ENCODE measurements around the gene C1orf50.
"Not testable (repeated sequence)": the region's sequence is repeated elsewhere in the genome, so short reads cannot be mapped to it uniquely, and the experiment has no call there.

The C1orf50 gene

GRCh38 chr1:42739753-42740700 is 27.0 kb upstream of the C1orf50 start, which contains the start of gene CLDN19:
Gene CLDN19, minus strand, starts transcription at chr1:42740236. Its CDS starts 173 bp downstream, at chr1:42740063.
- no peak for DNase-seq

GRCh38 chr1:42740851-42741580 is 26.0 kb upstream of the C1orf50 start:
- DNase-seq, result peak in 9 of 51 donors; percentile 5 to 44 (median 23)

DNA sequence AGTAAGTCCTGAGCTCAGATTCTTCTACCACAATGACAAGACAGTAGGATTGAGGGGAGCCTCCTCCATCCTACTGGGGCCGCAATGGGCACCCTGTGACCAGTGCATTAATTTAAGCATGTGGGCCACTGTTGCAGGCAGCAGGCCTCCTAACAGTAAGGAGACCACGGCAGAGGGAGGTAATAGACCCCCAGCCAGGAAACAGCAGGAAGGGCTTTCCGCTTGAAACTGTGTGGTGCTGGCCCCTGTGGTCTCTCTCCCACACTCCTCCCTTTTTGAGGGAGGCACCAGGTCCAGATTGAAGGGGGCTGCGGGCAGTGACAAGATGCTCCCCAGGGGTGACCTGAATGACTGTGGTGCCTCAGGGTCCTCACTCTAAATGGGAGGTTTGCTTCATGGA is 25.3 kb upstream of the C1orf50 start:
- DNase-seq, result no peak

DNA sequence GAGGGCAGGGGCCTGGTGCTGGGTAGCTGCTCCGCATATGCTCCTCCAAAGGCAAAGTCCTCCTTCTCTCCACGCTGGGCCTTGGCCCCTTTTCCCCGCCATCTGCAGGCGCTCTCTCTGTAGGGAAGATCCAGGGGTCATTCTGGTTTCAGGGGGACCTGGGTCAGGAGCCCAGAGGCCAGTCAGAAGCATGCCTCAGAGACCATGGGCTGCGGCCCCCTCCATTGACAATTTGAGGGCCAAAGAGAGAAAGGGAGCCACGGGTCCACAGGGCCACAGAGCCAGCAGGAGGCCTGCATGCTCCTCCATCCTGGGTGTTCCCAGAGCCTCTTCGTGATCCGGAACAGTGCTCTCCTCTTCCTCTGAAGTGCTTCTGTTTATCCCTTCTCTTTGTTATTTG is 24.9 kb upstream of the C1orf50 start:
- DNase-seq, result no peak

DNA sequence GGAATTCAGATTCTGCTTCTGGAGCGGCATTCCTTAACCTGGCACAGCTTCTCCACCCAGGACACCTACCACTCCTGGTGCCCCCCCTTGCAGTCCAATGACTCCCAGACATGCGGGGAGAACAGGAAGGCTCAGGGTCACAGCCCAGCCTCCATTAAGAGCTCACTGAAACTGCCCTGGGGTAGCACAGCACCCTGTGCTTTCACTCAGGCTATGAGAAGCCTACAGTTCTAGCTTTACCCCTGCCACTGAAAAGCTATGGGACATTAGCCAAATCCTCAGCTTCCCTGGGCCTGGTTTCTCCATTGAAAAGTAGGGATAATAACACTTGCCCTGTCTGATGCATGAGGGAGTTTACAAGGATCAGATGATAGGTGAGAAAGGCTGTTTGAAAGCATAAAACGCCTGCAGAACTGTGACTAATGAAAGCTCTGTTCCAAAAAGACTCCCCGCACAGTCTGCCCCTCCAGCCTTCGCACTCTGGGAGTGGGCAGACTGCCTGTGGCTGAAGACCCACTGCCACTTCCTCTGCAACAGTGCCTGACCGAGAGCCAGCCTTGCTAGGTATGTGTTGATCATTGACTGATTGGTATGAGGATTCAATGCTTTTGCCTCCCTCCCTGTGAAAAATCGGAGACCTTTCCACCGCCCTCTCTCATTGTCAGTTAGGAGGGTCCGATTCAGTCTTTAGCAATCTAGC is 24.3 kb upstream of the C1orf50 start:
- no peak for DNase-seq

- no peak for DNase-seq
These were observed 23.5 kb upstream of the C1orf50 start for GRCh38 chr1:42743317-42744147.

GRCh38 chr1:42744148-42744413 is 23.0 kb upstream of the C1orf50 start:
- DNase-seq, result no peak

- no peak for DNase-seq
These were observed 21.2 kb upstream of the C1orf50 start for GRCh38 chr1:42745851-42746250.

GRCh38 chr1:42746436-42747105 is 20.5 kb upstream of the C1orf50 start:
- DNase-seq, result no peak

DNA sequence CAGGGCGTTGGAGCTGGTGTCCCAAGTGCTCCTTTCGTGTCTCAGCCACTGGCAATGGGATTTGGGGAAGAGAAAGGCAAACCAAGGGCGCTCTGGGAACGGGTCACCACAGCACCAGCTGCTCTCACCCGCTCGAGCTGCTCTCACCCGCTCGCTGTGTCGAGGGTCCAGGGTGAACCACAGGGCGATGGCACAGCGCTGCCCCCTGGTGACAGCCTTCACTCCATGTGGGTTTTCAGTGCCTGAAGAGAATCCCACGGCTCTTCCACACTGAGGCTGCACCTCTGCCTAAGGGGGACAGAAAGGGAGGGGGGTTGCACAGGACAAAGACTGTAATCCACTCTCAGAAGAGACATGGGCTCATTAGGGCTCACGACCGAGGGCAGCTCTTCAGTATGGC is 19.9 kb upstream of the C1orf50 start:
- DNase-seq, result peak in 25 of 51 donors; percentile 5 to 65 (median 22)

- no peak for DNase-seq
These were observed 19.0 kb upstream of the C1orf50 start for GRCh38 chr1:42748021-42748420.

GRCh38 chr1:42748461-42749410 is 18.3 kb upstream of the C1orf50 start:
- DNase-seq, result no peak

GRCh38 chr1:42750041-42750440 is 17.0 kb upstream of the C1orf50 start:
- DNase-seq, result no peak

GRCh38 chr1:42751511-42752070 is 15.5 kb upstream of the C1orf50 start:
- DNase-seq, result not testable (repeated sequence)

DNA sequence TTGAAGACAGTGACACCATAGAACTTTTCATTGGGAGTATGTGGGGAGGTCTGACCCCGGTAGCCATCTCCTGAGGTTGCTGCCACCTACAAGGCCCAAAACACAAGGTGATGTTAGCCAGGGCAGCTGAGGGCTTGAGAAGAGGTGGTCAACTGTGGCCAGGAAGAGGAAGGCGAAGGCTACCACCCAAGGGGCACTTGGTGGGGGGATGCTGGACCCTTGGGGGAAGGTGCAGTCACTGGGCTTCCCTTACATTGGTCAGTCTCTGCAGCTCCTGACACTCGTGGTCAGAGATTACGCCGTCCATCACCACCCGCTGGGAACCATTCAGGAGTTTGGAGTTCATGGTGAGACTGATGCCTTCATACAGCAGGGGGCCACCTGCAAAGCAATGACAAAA is 14.8 kb upstream of the C1orf50 start:
- DNase-seq, result no peak

DNA sequence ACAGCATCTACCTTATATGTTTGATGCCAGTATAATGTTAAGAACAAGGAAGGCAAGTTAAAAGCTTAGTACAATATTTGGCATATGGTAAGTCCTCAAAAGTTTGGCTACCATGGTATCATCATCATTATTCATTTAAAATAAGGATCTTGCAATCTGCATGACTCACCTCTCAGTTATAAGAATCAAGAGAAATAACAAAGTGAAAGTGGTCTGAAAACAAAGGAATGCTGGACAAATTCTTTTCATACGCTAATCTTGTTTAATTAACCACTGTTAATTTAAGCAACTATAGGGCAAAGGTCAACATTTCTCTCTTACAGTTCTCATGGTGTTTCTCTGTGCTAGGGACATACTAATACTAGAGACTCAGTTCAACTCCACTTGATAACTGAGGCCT is 14.0 kb upstream of the C1orf50 start:
- DNase-seq, result no peak

DNA sequence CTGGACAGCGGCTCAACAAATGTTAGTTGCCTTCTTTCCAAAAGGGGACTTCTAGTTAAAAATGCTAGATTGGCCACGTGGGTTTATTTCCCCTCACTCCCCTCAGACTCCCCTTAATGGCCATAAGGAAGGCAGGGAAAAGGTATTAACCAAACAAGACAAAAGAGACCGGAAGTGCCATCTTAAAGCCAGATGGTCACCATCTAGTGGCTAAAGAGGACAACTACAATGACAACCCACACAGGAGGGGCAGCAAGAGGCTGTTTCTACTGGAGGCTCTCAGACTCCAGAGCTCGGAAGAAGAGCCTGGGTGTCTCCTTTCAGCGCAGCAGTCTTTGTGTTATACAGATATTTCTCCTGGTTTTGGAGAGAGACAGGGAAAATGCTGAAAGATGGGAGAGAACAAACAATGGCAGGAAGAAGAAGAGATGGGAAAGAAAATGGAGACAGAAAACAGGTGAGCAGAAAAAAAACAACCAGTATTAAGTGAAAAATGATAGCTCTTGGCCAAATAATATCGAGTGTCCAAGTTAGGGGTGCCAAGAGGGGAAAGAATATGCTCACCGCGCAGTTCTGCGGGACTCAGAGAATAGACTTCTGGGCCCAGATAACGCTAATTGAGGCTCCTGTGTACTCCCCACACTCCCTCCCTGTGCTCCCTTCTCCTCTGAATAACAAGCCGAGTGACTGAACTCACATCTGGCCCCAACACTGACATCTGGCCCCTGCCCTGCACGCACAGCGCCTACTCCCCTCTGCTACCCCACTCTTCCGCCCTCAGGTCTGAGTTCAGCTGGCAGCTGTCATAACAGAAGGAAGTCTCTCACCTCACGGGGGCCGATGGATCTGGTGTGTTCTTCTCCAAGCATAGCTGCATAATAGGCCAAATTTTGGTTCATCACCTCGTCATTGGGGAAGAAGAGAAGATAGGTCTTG is 9.8 kb upstream of the C1orf50 start:
- no peak for DNase-seq

GRCh38 chr1:42757892-42758275 is 9.2 kb upstream of the C1orf50 start:
- no peak for DNase-seq
